Measurements from ENCODE around the gene KRTAP12-3.
"Not testable (repeated sequence)": the region's sequence is repeated elsewhere in the genome, so short reads cannot be mapped to it uniquely, and the experiment has no call there.

Gene KRTAP12-3

DNA sequence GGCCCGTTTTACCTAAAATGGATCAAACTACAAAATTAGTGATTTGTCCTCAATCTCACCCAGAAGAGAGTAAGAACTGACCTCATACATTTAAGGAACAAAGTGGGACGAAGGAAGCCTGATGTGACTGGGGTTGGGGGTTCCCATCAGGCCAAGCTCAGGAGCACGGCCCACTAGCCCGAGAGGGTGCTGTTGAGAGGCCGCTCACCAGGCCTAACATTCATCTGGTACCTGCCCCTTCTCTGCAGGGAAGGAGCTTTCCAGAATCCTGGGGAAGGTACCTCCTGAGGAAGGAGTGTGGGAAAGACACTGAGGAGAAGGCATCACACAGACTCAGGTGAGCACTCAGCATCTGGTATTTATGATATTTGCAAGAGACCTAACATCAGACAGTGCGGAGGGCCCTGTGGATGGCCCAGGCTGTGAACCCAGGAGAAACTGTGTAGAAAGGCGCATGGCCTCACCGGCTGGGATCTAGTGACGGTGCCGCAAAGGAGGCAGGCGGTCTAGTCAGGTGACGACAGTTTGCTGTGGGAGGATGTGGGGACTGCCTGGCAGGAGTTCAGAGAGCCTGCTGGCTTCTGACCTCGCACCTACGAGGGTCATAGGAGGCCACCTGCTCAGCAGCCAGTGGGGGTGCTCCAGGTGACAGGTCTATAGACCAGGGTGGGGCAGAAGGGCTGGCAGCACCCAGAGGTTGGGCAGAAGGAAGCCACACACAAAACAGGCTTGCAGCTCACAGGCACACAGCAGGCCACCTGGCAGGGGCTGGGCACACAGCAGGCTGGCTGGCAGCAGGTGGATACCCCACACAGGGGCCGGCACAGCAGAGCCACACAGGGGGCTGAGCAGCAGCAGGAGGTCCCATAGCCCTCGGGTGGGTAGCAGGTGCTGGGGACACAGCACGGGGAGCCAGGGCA, 3.8 kb upstream of the KRTAP12-3 start:
- no peak overlapping the region for H3K4me3 ChIP-seq (ENCODE audit: control insufficient read depth, low read depth, low read length)
- TF ChIP-seq, protein P1, sequence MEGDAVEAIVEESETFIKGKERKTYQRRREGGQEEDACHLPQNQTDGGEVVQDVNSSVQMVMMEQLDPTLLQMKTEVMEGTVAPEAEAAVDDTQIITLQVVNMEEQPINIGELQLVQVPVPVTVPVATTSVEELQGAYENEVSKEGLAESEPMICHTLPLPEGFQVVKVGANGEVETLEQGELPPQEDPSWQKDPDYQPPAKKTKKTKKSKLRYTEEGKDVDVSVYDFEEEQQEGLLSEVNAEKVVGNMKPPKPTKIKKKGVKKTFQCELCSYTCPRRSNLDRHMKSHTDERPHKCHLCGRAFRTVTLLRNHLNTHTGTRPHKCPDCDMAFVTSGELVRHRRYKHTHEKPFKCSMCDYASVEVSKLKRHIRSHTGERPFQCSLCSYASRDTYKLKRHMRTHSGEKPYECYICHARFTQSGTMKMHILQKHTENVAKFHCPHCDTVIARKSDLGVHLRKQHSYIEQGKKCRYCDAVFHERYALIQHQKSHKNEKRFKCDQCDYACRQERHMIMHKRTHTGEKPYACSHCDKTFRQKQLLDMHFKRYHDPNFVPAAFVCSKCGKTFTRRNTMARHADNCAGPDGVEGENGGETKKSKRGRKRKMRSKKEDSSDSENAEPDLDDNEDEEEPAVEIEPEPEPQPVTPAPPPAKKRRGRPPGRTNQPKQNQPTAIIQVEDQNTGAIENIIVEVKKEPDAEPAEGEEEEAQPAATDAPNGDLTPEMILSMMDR (IDR thresholded peaks at IDR 0.05; ENCODE audit: control insufficient read depth, insufficient read depth, low read depth, low read length, missing control alignments), result no peak
- DNase-seq (ENCODE audit: low read depth), result no peak

DNA sequence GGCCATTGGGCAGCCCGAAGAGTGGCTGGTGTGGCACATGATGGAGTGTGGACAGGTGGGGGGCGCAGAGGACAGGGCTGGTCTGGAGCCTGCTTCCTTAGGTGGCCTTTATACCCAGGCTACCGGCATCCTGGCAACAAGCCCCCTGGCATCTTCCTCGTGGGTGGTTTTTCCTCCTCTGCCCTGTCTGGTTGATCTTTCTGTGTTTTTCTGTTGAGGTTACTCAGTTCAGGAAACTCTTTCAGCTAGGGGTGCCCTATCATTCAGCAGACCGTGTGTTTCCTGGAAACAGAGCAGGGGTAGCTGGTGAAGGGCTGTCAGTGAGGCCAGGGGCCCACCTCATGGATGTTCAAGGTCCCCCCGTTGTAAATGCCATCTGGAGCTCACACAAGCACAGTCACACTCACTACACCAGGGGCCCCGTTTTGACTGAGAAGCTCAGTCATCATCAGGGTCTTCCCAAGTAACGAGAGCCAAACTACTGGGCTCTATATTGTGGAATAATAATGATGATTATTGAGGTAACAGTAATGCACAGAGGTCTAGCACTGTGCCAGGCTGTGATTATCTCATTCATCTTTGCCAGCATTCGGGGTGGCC, 3.1 kb upstream of the KRTAP12-3 start, which contains the start of gene KRTAP12-4:
KRTAP12-4 (minus strand) TSS at position 84 of the 600 bp plus-strand sequence; CDS start at position 39, 45 bp downstream.
- DNase-seq (ENCODE audit: low read depth), result no peak
- TF ChIP-seq, protein P1 (IDR thresholded peaks at IDR 0.05; ENCODE audit: control insufficient read depth, insufficient read depth, low read depth, low read length, missing control alignments), result no peak
- H3K4me3 ChIP-seq (ENCODE audit: control insufficient read depth, low read depth, low read length), result no peak within 1 kb of the TSS

- no peak overlapping the region for H3K4me3 ChIP-seq (ENCODE audit: control insufficient read depth, low read depth, low read length)
- DNase-seq (ENCODE audit: low read depth), result no peak
- TF ChIP-seq, protein P1 (IDR thresholded peaks at IDR 0.05; ENCODE audit: control insufficient read depth, insufficient read depth, low read depth, low read length, missing control alignments), result no peak
Measured at GRCh38 chr21:44656868-44657267, 864 bp upstream of the KRTAP12-3 start.

DNA sequence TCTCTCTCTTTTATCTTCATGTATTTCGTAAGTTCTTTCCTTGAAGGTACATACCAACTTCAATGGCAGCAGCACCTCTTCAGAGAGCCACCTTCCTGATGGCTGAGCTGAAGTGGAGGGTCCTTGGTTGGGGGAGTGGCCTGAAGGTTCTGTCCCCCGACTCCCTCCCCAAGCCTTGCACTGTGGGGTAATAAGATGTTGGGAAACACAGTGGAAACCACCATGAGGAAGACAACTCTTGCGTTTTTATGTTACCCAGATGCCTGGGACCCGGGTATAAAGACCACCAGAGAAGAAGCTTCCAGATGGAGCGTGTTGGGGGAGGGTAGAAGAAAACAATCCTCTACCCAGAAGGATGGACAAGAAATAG, 794 bp downstream of the KRTAP12-3 start:
- H3K4me3 ChIP-seq (ENCODE audit: control insufficient read depth, low read depth, low read length), result no peak overlapping the region

DNA sequence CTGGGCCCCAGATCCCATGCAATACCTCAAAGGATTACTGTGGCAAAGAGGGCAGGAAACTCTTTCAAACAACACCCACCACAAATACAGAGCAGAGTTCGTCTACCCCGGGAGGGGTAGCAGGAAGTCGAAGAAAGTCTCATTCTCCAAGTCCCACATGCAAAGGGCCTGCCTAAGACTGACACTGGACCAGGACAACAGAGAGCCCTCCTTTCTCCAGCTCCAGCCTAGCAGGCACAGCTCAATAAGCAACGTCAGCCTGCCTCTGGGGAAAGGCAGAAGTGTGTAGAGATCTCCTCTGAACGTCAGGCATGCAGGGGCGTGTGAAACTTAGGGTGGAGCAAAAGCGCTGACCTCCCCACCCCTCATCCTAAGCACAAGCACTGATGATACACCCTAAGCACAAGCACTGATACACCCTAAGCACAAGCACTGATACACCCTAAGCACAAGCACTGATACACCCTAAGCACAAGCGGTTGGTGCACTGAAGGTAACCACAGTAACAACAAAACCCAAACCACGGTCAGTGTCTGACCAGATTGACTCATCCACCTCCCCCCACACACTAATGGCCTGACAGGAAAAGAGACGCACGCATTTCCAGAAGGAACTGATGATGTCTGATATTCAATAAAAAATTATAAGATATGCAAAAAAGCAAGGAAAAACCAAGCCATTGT, 1.3 kb downstream of the KRTAP12-3 start:
- no peak overlapping the region for H3K4me3 ChIP-seq (ENCODE audit: control insufficient read depth, low read depth, low read length)
- DNase-seq (ENCODE audit: low read depth), result no peak
- TF ChIP-seq, protein P1 (IDR thresholded peaks at IDR 0.05; ENCODE audit: control insufficient read depth, insufficient read depth, low read depth, low read length, missing control alignments), result no peak

More for the DNA sequence above, 794 bp downstream of the KRTAP12-3 start:
- no peak for DNase-seq (ENCODE audit: low read depth)
- TF ChIP-seq, protein P1 (IDR thresholded peaks at IDR 0.05; ENCODE audit: control insufficient read depth, insufficient read depth, low read depth, low read length, missing control alignments), result no peak

DNA sequence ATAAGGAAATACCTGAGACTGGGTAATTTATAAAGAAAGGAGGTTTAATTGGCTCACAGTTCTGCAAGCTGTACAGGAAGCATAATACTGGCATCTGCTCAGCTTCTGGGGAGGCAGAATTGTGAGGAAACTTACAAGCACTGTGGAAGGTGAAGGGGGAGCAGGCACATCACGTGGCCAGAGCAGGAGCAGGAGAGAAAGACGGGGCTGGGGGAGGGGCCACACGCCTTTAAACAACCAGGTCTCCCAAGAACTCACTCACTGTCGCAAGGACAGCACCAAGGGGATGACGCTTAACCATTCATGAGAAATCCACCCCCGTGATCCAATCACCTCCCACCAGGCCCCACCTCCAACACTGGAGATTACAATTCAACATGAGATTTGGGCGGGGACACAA, 3.8 kb downstream of the KRTAP12-3 start:
- H3K4me3 ChIP-seq (ENCODE audit: control insufficient read depth, low read depth, low read length); DNase-seq (ENCODE audit: low read depth): not testable (repeated sequence)

Data from AG09309 (cell line).